HG03520 (cell line): ENCODE data around the gene USHBP1.

Source experiments
- ATAC-seq: cut with Tn5 transposase; IDR thresholded peaks from one replicate; pipeline ENCODE4 v1.9.1; 2021; ENCODE audit warnings: mild to moderate bottlenecking, moderate library complexity; ENCODE audit not compliant: unreplicated experiment

The USHBP1 gene

DNA sequence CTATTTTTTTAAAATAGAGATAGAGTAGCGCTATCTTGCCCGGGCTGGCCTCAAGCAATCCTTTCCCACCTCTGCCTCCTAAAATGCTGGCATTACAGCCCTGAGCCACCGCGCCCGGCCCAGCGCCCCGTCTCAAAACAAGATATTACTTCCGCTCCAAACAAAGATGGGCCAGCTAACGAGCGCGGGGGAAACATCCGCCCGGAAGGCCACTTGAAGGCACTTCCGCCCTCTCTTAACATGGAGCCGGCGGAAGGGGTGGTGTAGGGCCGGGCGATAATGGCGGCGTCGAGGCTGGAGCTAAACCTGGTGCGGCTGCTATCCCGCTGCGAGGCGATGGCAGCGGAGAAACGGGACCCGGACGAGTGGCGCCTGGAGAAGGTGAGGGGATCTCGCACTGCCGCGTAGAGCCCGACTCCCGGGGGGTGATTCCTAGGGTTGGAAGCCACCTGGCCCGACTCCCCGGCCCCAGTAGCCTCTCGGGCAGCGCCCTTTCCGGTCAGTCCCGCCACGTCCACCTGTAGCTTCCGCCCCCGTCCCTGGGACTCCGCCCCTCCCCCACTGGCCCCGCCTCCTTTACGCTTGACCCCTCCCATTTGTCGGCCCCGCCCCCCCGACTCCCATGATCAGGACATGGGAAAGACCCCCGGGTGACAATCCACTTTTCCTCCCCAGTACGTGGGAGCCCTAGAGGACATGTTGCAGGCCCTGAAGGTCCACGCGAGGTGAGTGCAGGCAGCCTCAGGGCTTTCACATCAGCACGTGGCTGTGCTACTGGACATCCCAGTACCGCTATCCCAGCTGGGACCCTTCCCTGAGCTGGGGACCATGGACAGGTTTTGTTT is 49.2 kb downstream of the USHBP1 start, which contains the start of gene USE1:
TSS of gene USE1 (plus strand) at position 231 of the 845 bp plus-strand sequence. CDS start at position 280, 49 bp downstream.
- peak; percentile 70 for ATAC-seq

DNA sequence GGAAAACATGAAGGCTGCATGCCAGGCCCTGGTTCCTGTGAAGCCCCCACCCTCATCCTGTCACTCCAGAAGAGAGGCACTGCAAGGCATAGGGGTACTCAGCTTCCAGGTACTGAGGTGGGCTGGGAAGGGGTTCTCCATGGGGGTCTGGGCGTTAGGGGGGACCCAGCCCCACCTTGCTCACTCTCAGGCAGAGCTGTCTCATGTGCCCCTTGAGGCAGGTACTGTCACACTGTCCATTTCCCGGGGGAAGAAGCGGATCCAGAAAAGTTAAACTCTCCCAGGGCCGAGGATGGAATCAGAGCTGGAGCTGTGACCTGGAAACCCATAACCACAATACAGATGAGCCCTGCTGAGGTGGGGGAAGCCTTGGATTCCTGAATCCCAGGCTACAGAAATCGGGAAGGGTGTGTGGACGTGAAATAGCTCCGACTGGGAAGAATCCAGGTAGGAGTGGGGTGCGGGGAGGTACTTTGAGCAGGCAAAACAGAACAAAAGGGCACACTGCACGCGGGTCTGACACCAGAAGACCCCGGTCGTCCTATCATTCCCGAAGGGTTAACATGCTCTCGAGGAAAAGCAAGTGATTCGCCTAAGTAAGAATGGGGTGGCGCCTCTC is 49.9 kb downstream of the USHBP1 start:
- ATAC-seq, result no peak

DNA sequence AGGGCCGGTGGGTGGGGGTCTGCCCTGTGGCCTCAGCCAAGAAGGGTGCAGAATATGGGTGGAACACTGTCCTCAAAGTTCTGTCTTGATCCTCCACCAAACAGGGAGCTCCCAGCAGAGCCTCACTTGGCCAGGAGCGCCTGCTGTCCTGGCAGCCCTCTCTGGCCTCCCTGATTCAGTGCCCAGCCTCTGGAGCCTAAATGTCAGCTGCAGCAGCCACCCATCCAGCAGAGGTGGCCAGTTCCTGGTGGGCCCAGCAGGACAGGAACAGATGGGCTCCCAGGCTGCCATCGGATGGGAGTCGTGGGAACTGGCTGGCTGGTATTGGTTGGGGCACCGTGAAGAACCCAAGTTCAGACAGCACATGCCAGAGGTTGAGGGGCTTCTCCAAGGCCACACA is 51.2 kb downstream of the USHBP1 start:
- ATAC-seq, result no peak

GRCh38 chr19:17211547-17212446 is 52.7 kb downstream of the USHBP1 start:
- no peak for ATAC-seq

- ATAC-seq, result no peak
Measured at GRCh38 chr19:17210296-17210695, 54.2 kb downstream of the USHBP1 start.

DNA sequence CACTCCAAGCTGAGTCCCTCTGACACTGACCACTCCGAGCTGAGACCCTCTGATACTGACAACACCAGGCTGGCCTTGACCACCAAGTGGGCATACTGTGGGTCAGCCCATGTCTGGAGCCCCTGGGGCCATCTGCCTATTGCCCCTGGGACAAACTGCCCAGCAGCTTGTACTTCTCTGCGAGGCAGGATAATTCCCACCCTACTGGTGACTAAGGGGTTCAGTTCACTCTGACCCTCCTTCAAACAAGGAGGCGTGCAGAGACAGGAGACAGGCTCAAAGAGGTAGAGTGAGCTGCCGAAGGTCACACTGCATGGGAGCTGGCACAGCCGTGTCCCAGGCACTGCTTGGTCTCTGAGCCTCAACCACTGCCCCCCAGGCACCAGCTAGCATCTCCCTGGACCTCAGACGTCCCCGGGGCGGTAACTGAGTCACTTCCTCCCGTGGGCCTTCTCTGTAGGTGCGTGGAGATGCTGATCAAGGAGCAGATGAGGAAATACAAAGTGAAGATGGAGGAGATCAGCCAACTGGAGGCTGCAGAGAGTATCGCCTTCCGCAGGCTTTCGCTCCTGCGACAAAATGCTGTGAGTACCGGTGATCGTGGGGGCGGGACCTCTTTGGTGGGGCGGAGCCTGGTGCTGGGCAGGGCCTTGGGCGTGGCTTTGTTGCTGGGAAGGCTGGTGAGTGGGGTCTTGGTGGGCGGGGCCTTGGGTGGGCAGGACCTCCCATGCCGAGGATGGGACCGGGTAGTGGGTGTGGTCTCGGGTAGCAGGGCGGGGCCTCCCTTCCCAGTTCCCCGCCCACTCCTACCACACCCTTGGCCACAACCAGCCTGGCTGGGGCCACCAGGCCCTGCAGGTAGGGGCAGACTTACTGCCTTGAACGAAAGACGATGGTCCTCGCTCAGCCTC is 55.2 kb downstream of the USHBP1 start:
- ATAC-seq, result no peak

DNA sequence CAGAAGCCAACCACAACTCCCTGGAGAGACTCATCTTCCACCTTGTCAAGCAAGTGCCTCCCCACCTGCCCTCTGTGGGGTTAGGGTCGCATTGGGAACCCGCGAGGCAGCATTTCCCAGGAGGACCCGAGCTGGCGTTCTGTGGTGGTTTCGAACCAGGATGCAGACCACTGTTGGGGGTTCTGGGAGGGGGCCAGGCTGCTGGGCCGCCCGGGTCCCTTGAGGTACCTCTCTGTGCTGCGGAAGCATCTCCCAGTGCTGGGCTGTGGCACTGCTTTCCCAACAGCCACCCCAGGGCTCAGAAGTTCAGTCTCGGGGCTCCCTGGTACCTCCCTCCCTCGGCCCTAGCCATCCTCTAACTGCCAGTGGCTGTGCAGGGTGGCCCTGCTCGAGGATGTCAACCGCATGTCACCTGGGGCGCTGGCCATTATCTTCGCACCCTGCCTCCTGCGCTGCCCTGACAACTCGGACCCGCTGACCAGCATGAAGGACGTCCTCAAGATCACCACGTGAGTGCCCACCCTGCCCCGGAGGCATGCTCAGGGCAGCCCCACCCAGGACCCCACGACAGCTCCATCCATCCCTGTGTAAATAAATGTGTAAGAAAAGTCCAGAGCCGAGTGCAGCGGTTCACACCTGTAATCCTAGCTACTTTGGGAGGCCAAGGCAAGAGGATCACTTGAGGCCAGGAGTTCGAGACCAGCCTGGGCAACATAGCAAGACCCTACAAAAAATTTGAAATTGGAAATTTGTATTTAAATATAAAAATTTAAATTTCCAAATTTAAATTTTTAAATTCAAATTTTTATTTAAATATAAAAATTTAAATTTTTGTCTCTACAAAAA is 57.6 kb downstream of the USHBP1 start:
- no peak for ATAC-seq

DNA sequence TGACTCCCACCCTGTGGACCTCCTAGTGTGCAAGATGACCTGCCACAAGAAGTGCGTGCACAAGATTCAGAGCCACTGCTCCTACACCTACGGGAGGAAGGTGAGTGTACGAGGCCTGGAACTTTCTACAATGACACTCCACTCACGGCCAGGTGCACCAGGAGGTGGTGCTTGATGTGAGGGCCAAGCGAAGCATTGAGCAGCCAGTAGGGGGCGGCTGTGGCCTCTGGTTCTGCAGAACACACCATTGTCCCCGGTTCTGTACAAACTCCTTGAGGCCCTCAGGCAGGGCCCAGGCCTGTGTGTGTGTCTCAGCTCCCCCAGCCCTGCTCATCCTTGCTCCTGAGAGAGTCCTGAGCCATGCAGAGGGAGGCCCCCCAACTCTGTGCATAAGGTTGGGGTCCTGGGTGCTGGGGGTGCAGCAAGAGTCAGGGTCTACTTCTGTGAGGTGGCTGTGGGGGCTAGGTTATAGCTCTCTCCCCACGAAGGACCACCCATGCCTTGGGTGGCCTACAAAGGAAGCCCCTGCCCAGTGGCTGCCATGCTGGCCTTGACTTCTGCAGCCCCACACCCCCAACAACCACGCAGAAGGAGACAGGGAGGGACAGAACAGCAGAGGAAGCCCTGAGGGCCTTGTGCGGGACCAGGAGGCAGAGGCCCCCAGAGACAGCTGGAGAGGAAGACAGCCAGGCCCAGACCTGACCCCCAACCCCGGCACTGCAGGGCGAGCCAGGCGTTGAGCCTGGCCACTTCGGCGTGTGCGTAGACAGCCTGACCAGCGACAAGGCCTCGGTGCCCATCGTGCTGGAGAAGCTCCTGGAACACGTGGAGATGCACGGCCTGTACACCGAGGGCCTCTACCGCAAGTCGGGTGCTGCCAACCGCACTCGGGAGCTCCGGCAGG is 59.1 kb downstream of the USHBP1 start:
- ATAC-seq, result no peak

DNA sequence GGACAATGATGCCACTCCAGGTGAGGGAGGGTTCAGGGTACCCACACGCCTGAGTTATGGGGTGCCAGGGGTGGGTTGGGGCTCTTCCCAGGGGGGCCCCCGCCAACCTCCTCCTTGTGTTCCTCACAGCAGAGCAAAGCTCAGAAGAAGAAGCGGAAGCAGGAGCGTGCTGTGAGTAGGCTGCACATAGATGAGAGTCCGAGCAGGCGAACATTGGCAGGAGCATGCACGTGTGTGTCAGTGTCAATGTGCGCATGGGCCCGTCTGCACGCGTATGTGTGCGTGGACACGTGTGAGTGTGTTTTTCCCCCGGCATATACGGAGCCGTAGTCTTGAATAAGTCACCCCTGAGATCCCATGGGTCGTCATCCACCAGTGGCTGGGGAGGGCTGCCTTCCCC is 61.8 kb downstream of the USHBP1 start:
- no peak for ATAC-seq

GRCh38 chr19:17202249-17202648 is 62.3 kb downstream of the USHBP1 start:
- ATAC-seq, result no peak

- ATAC-seq, result no peak
Measured at GRCh38 chr19:17200408-17201079, 64.0 kb downstream of the USHBP1 start.
